GM23338 (cell line): ENCODE measurements around the gene EPHB3. TPM values are rescaled to one million over a fixed set of nuclear protein-coding genes. Genes with fewer than 3 reads are reported as not detected.

ENCODE experiments used
- ATAC-seq: fragments of 200-7000 bp; cut with Tn5 transposase; 3 replicates; pipeline ENCODE4 v1.9.1; 2020
- DNase-seq: peaks from one replicate; pipeline ENCODE4 v3.0.0-alpha.2; 2015; ENCODE audit warnings: low spot score
- H2AFZ ChIP-seq: fragments of 200-600 bp; sonication (generic); 2 replicates; pipeline ENCODE4 v1.8.0; 2016; ENCODE audit warnings: antibody characterized with exemption, mild to moderate bottlenecking, moderate library complexity
- H3F3A ChIP-seq: fragments of 200-600 bp; sonication (generic); replicated peaks from 2 replicates; pipeline ENCODE4 v1.8.0; 2017; ENCODE audit warnings: antibody characterized with exemption, mixed run types, low read depth
- H3K27ac ChIP-seq: fragments of 200-600 bp; sonication (generic); 2 replicates; pipeline ENCODE4 v1.6.1; 2016; ENCODE audit warnings: low read depth
- H3K27me3 ChIP-seq: fragments of 200-600 bp; sonication (generic); 2 replicates; pipeline ENCODE4 v1.8.0; 2016; ENCODE audit warnings: mild to moderate bottlenecking, mixed run types, moderate library complexity; ENCODE audit not compliant: insufficient read depth
- H3K36me3 ChIP-seq: fragments of 200-600 bp; sonication (generic); 2 replicates; pipeline ENCODE4 v1.8.0; 2016; ENCODE audit warnings: mild to moderate bottlenecking; ENCODE audit not compliant: insufficient read depth
- H3K4me1 ChIP-seq: fragments of 200-600 bp; sonication (generic); 2 replicates; pipeline ENCODE4 v1.8.0; 2016; ENCODE audit warnings: mild to moderate bottlenecking, moderate library complexity; ENCODE audit not compliant: insufficient read depth
- H3K4me2 ChIP-seq: fragments of 200-600 bp; sonication (generic); 2 replicates; pipeline ENCODE4 v1.7.1; 2017; ENCODE audit warnings: mixed run types
- H3K4me3 ChIP-seq: fragments of 200-600 bp; sonication (generic); 2 replicates; pipeline ENCODE4 v1.6.1; 2016; ENCODE audit warnings: mixed run types
- H3K79me2 ChIP-seq: fragments of 200-600 bp; sonication (generic); replicated peaks from 2 replicates; pipeline ENCODE4 v1.8.0; 2017; ENCODE audit warnings: mild to moderate bottlenecking; ENCODE audit not compliant: insufficient read depth
- H3K9me2 ChIP-seq: fragments of 200-600 bp; sonication (generic); 2 replicates; pipeline ENCODE4 v1.8.0; 2017; ENCODE audit not compliant: insufficient read depth
- H4K20me1 ChIP-seq: fragments of 200-600 bp; sonication (generic); replicated peaks from 2 replicates; pipeline ENCODE4 v1.8.0; 2017; ENCODE audit warnings: mild to moderate bottlenecking; ENCODE audit not compliant: insufficient read depth
- H3K27ac Mint-ChIP-seq: 2 replicates; pipeline ENCODE4 v1.8.0; 2020; ENCODE audit warnings: inconsistent platforms, mild to moderate bottlenecking, moderate library complexity, mixed read lengths
- H3K27me3 Mint-ChIP-seq: 3 replicates; pipeline ENCODE4 v1.8.0; 2022; ENCODE audit warnings: low read depth, mild to moderate bottlenecking, moderate library complexity, mixed read lengths, inconsistent platforms; ENCODE audit not compliant: insufficient read depth, poor library complexity
- H3K36me3 Mint-ChIP-seq: 3 replicates; pipeline ENCODE4 v1.8.0; 2021; ENCODE audit warnings: low read depth, mild to moderate bottlenecking, inconsistent platforms, moderate library complexity, mixed read lengths
- H3K4me1 Mint-ChIP-seq: 3 replicates; pipeline ENCODE4 v1.8.0; 2020; ENCODE audit warnings: mild to moderate bottlenecking, inconsistent platforms, mixed read lengths
- H3K4me3 Mint-ChIP-seq: 3 replicates; pipeline ENCODE4 v1.8.0; 2021; ENCODE audit warnings: moderate library complexity, mild to moderate bottlenecking, inconsistent platforms, mixed read lengths
- H3K9me3 Mint-ChIP-seq: 3 replicates; pipeline ENCODE4 v1.8.0; 2020; ENCODE audit warnings: moderate library complexity, mild to moderate bottlenecking, inconsistent platforms, mixed read lengths
- CREB1 ChIP-seq: fragments of 250-450 bp; sonication (Bioruptor Pico); IDR thresholded peaks from 2 replicates; pipeline ENCODE4 v1.5.0; 2020; ENCODE audit warnings: low read depth, mild to moderate bottlenecking, moderate library complexity
- EZH2phosphoT487 ChIP-seq: fragments of 200-600 bp; sonication (generic); IDR thresholded peaks from one replicate; pipeline ENCODE4 v1.8.1; 2018; ENCODE audit warnings: antibody characterized with exemption; ENCODE audit not compliant: unreplicated experiment
- POLR2AphosphoS5 ChIP-seq: IDR thresholded peaks from 2 replicates; pipeline ENCODE4 v1.6.1; 2016; ENCODE audit warnings: antibody characterized with exemption, low read depth
- ZNF331 ChIP-seq: fragments of 250-450 bp; sonication (Bioruptor Pico); IDR thresholded peaks from 2 replicates; pipeline ENCODE4 v1.5.0; 2020; ENCODE audit warnings: low read depth, mild to moderate bottlenecking, moderate library complexity
- polyA plus RNA-seq: library from polyadenylated mRNA; unstranded; fragments of >200 nt; fragmentation: Nextera tagmentation; extraction: Ambion mirVana; gene quantifications from 2 replicates; pipeline ENCODE4 v1.2.1, GENCODE V29; 2016
- total RNA-seq: library from RNA; depleted of rRNA; stranded (reverse); fragments of >200 nt; shearing (Covaris generic); gene quantifications from 2 replicates; pipeline ENCODE4 v1.2.3, GENCODE V29; 2014
- TF ChIP-seq, protein P1 (sequence below): IDR thresholded peaks from one replicate; pipeline ENCODE4 v1.6.1; 2018; ENCODE audit warnings: antibody characterized with exemption; ENCODE audit not compliant: unreplicated experiment
- TF ChIP-seq, protein P2 (sequence below): fragments of 250-450 bp; sonication (Bioruptor Pico); IDR thresholded peaks from 2 replicates; pipeline ENCODE4 v1.5.0; 2020; ENCODE audit warnings: mild to moderate bottlenecking, moderate library complexity
- TF ChIP-seq, protein P3 (sequence below), 2 experiments: fragments of 200-600 bp in 1 of 2; sonication (generic) in 1 of 2; conservative IDR thresholded peaks; 2 replicates each; pipeline versions ENCODE4 v1.5.1 to v1.6.1; 2016 to 2017; ENCODE audit warnings: antibody characterized with exemption in 2 of 2, low read depth in 2 of 2, mild to moderate bottlenecking in 2 of 2, moderate library complexity in 1 of 2

Gene EPHB3
- total and polyA plus RNA-seq, 2 experiments from 2014 or later: 0.57 to 2.0 TPM

DNA sequence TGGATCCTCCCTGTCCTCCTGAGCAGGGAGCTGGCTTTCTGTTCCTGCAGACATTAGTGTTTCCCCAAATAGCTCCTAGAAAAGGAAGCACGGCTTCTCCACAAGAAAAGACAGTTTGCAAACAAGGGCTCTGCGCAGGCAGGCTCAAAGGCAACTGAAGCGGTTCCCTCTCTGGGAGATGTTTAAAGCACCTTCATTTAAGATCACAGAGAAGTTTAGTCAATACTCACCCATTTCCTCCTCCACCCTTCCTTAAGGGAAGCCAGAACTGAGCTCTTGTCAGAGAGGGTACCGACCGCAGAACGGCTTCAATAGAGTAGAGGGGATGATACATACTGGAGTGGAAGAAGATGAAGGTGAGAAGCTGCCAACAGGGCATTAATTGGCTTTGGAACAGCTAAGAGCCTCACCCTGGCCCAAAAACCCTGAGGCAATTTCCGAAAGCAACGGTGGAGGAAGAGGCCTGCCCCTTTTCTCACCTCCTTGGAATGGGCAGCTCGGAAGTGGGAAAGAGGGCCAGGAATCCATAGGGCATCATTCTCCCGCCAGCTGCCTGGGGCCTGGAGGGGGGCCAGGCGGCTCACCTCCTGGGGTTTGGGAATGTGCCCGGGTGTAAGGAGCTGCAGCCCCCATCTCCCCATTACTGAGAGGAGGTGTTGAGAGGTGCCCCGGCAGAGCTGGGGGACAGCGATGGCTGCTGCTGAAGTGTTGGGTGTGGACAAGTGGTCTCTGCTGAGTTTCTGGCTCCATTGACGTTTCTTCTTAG is 4.8 kb upstream of the EPHB3 start:
- no peak for ATAC-seq
- H3K27me3 Mint-ChIP-seq: peaks cover 55% of the 10 kb centered on the region
- Histone ChIP-seq H3K36me3 (no peaks in the 10 kb centered on the region), H3K4me2 (no peak overlapping the region), H3K4me1 (peaks cover 25% of the 10 kb centered on the region), H3F3A (no peaks in the 10 kb centered on the region), H3K4me3 (no peak overlapping the region), H3K79me2 (no peaks in the 10 kb centered on the region), H4K20me1 (no peaks in the 10 kb centered on the region), H3K9me2 (no peaks in the 10 kb centered on the region), H2AFZ (no peak overlapping the region), H3K27ac (no peak overlapping the region), H3K27me3 (peaks cover 43% of the 10 kb centered on the region)
- no peak overlapping the region for H3K4me3 Mint-ChIP-seq
- DNase-seq: no peak
- no peak for TF ChIP-seq ZNF331
- no peak for TF ChIP-seq CREB1 (CRISPR knock-in tag)
- TF ChIP-seq EZH2phosphoT487: no peak
- TF ChIP-seq, protein P1, sequence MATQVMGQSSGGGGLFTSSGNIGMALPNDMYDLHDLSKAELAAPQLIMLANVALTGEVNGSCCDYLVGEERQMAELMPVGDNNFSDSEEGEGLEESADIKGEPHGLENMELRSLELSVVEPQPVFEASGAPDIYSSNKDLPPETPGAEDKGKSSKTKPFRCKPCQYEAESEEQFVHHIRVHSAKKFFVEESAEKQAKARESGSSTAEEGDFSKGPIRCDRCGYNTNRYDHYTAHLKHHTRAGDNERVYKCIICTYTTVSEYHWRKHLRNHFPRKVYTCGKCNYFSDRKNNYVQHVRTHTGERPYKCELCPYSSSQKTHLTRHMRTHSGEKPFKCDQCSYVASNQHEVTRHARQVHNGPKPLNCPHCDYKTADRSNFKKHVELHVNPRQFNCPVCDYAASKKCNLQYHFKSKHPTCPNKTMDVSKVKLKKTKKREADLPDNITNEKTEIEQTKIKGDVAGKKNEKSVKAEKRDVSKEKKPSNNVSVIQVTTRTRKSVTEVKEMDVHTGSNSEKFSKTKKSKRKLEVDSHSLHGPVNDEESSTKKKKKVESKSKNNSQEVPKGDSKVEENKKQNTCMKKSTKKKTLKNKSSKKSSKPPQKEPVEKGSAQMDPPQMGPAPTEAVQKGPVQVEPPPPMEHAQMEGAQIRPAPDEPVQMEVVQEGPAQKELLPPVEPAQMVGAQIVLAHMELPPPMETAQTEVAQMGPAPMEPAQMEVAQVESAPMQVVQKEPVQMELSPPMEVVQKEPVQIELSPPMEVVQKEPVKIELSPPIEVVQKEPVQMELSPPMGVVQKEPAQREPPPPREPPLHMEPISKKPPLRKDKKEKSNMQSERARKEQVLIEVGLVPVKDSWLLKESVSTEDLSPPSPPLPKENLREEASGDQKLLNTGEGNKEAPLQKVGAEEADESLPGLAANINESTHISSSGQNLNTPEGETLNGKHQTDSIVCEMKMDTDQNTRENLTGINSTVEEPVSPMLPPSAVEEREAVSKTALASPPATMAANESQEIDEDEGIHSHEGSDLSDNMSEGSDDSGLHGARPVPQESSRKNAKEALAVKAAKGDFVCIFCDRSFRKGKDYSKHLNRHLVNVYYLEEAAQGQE: no peak
- TF ChIP-seq, protein P2, sequence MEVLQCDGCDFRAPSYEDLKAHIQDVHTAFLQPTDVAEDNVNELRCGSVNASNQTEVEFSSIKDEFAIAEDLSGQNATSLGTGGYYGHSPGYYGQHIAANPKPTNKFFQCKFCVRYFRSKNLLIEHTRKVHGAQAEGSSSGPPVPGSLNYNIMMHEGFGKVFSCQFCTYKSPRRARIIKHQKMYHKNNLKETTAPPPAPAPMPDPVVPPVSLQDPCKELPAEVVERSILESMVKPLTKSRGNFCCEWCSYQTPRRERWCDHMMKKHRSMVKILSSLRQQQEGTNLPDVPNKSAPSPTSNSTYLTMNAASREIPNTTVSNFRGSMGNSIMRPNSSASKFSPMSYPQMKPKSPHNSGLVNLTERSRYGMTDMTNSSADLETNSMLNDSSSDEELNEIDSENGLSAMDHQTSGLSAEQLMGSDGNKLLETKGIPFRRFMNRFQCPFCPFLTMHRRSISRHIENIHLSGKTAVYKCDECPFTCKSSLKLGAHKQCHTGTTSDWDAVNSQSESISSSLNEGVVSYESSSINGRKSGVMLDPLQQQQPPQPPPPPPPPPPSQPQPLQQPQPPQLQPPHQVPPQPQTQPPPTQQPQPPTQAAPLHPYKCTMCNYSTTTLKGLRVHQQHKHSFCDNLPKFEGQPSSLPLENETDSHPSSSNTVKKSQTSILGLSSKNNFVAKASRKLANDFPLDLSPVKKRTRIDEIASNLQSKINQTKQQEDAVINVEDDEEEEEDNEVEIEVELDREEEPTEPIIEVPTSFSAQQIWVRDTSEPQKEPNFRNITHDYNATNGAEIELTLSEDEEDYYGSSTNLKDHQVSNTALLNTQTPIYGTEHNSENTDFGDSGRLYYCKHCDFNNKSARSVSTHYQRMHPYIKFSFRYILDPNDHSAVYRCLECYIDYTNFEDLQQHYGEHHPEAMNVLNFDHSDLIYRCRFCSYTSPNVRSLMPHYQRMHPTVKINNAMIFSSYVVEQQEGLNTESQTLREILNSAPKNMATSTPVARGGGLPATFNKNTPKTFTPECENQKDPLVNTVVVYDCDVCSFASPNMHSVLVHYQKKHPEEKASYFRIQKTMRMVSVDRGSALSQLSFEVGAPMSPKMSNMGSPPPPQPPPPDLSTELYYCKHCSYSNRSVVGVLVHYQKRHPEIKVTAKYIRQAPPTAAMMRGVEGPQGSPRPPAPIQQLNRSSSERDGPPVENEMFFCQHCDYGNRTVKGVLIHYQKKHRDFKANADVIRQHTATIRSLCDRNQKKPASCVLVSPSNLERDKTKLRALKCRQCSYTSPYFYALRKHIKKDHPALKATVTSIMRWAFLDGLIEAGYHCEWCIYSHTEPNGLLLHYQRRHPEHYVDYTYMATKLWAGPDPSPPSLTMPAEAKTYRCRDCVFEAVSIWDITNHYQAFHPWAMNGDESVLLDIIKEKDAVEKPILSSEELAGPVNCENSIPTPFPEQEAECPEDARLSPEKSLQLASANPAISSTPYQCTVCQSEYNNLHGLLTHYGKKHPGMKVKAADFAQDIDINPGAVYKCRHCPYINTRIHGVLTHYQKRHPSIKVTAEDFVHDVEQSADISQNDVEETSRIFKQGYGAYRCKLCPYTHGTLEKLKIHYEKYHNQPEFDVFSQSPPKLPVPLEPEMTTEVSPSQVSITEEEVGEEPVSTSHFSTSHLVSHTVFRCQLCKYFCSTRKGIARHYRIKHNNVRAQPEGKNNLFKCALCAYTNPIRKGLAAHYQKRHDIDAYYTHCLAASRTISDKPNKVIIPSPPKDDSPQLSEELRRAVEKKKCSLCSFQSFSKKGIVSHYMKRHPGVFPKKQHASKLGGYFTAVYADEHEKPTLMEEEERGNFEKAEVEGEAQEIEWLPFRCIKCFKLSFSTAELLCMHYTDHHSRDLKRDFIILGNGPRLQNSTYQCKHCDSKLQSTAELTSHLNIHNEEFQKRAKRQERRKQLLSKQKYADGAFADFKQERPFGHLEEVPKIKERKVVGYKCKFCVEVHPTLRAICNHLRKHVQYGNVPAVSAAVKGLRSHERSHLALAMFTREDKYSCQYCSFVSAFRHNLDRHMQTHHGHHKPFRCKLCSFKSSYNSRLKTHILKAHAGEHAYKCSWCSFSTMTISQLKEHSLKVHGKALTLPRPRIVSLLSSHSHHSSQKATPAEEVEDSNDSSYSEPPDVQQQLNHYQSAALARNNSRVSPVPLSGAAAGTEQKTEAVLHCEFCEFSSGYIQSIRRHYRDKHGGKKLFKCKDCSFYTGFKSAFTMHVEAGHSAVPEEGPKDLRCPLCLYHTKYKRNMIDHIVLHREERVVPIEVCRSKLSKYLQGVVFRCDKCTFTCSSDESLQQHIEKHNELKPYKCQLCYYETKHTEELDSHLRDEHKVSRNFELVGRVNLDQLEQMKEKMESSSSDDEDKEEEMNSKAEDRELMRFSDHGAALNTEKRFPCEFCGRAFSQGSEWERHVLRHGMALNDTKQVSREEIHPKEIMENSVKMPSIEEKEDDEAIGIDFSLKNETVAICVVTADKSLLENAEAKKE (CRISPR knock-in tag): no peak
- TF ChIP-seq, protein P3, sequence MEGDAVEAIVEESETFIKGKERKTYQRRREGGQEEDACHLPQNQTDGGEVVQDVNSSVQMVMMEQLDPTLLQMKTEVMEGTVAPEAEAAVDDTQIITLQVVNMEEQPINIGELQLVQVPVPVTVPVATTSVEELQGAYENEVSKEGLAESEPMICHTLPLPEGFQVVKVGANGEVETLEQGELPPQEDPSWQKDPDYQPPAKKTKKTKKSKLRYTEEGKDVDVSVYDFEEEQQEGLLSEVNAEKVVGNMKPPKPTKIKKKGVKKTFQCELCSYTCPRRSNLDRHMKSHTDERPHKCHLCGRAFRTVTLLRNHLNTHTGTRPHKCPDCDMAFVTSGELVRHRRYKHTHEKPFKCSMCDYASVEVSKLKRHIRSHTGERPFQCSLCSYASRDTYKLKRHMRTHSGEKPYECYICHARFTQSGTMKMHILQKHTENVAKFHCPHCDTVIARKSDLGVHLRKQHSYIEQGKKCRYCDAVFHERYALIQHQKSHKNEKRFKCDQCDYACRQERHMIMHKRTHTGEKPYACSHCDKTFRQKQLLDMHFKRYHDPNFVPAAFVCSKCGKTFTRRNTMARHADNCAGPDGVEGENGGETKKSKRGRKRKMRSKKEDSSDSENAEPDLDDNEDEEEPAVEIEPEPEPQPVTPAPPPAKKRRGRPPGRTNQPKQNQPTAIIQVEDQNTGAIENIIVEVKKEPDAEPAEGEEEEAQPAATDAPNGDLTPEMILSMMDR (conservative IDR thresholded peaks at IDR 0.05; ENCODE audit: low read depth in 2 of 2): no peak
- TF ChIP-seq POLR2AphosphoS5: no peak
- H3K9me3 Mint-ChIP-seq: no peaks in the 10 kb centered on the region
- peaks cover 35% of the 10 kb centered on the region for H3K4me1 Mint-ChIP-seq
- H3K27ac Mint-ChIP-seq: 0 out of 2 replicates have a peak overlapping the region, but pooled peaks have one; percentile 27
- H3K36me3 Mint-ChIP-seq: no peaks in the 10 kb centered on the region
